Peyer's patch (tissue), 4 donors: ENCODE data around the gene NRBF2. TPM values are rescaled to one million over a fixed set of nuclear protein-coding genes. Genes with fewer than 3 reads are reported as not detected.
"Not testable (repeated sequence)": the region's sequence is repeated elsewhere in the genome, so short reads cannot be mapped to it uniquely, and the experiment has no call there.

Experiments used
- DNase-seq, 3 donors: peaks; one replicate each; pipeline ENCODE4 v3.0.0-alpha.2; 2017 to 2019
- H3K27ac ChIP-seq, 4 donors: fragments of 200-600 bp; sonication (generic); one replicate each; pipeline ENCODE4 v1.5.1; 2016 to 2019
- H3K27me3 ChIP-seq, 2 donors: fragments of 200-600 bp; sonication (generic); one replicate each; pipeline ENCODE4 v1.5.1; 2019
- H3K36me3 ChIP-seq, 3 donors: fragments of 200-600 bp; sonication (generic); one replicate each; pipeline ENCODE4 v1.5.1; 2016 to 2019
- H3K4me1 ChIP-seq, 4 donors: fragments of 200-600 bp; sonication (generic); one replicate each; pipeline ENCODE4 v1.5.1; 2016 to 2019
- H3K4me3 ChIP-seq, 4 donors: fragments of 200-600 bp; sonication (generic); 1 replicate in 3 of 4; 2 replicates in 1 of 4; pipeline ENCODE4 v1.5.1; 2016 to 2019; ENCODE audit warnings: mild to moderate bottlenecking in 1 of 4
- H3K9me3 ChIP-seq, 4 donors: fragments of 200-600 bp; sonication (generic); one replicate each; pipeline ENCODE4 v1.5.1; 2016 to 2019; ENCODE audit warnings: mild to moderate bottlenecking in 1 of 4
- CTCF ChIP-seq, 6 experiments: fragments of 450-650 bp in 4 of 6; fragments of 200-600 bp in 2 of 6; sonication (generic) in 1 of 6; IDR thresholded peaks; one replicate each; pipeline ENCODE4 v1.5.1; 2017 to 2019; ENCODE audit warnings: antibody characterized with exemption in 6 of 6, mild to moderate bottlenecking in 3 of 6, moderate library complexity in 1 of 6
- POLR2A ChIP-seq, 2 donors: fragments of 450-650 bp; IDR thresholded peaks; one replicate each; pipeline ENCODE4 v1.5.1; 2017; ENCODE audit warnings: antibody characterized with exemption in 2 of 2, mild to moderate bottlenecking in 2 of 2, moderate library complexity in 2 of 2
- total RNA-seq, 4 donors: library from RNA; depleted of rRNA; stranded (reverse); fragments of >200 nt; gene quantifications; one replicate each; pipeline ENCODE4 v1.1.0, GENCODE V29; 2016

NRBF2 gene
- total RNA-seq, 4 donors from 2014 or later, result 10.7 to 15.8 (median 14.9) TPM

GRCh38 chr10:63094405-63094804 is 38.7 kb upstream of the NRBF2 start:
- H3K4me1 ChIP-seq, result no peaks in the 10 kb centered on the region
- no peaks in the 10 kb centered on the region for H3K27me3 ChIP-seq
- TF ChIP-seq POLR2A (IDR thresholded peaks at IDR 0.05), result no peak
- no peak for DNase-seq
- no peak overlapping the region for H3K4me3 ChIP-seq
- H3K9me3 ChIP-seq, result no peaks in the 10 kb centered on the region
- no peaks in the 10 kb centered on the region for H3K36me3 ChIP-seq
- H3K27ac ChIP-seq, result no peak overlapping the region

- Histone ChIP-seq H3K4me1 (no peaks in the 10 kb centered on the region), H3K4me3 (no peak overlapping the region), H3K27ac (no peak overlapping the region), H3K36me3 (no peaks in the 10 kb centered on the region), H3K9me3 (no peaks in the 10 kb centered on the region), H3K27me3 (no peaks in the 10 kb centered on the region)
- TF ChIP-seq CTCF (IDR thresholded peaks at IDR 0.05), result no peak
- no peak for DNase-seq
Observed at GRCh38 chr10:63094881-63095280, 38.2 kb upstream of the NRBF2 start.

GRCh38 chr10:63099734-63100133 is 33.4 kb upstream of the NRBF2 start:
- no peak overlapping the region for H3K4me3 ChIP-seq
- H3K4me1 ChIP-seq, result no peaks in the 10 kb centered on the region
- H3K36me3 ChIP-seq, result no peaks in the 10 kb centered on the region
- no peak overlapping the region for H3K27ac ChIP-seq
- DNase-seq, result no peak
- no peaks in the 10 kb centered on the region for H3K9me3 ChIP-seq
- no peak for TF ChIP-seq CTCF (IDR thresholded peaks at IDR 0.05)
- no peak for TF ChIP-seq POLR2A (IDR thresholded peaks at IDR 0.05)
- no peaks in the 10 kb centered on the region for H3K27me3 ChIP-seq

- not testable (repeated sequence) for H3K4me1 ChIP-seq, H3K4me3 ChIP-seq, H3K27me3 ChIP-seq
Observed at GRCh38 chr10:63101091-63101490, 32.0 kb upstream of the NRBF2 start.

GRCh38 chr10:63102279-63102883 is 30.7 kb upstream of the NRBF2 start:
- H3K36me3 ChIP-seq, H3K27me3 ChIP-seq, H3K4me3 ChIP-seq, H3K27ac ChIP-seq, H3K4me1 ChIP-seq, DNase-seq, H3K9me3 ChIP-seq: not testable (repeated sequence)

More at GRCh38 chr10:63101091-63101490, 32.0 kb upstream of the NRBF2 start:
- H3K9me3 ChIP-seq, H3K36me3 ChIP-seq, DNase-seq, H3K27ac ChIP-seq: not testable (repeated sequence)

GRCh38 chr10:63103178-63103577 is 29.9 kb upstream of the NRBF2 start:
- H3K4me1 ChIP-seq, H3K36me3 ChIP-seq, H3K27me3 ChIP-seq, H3K9me3 ChIP-seq, H3K4me3 ChIP-seq, H3K27ac ChIP-seq, DNase-seq: not testable (repeated sequence)

- no peak for TF ChIP-seq CTCF (IDR thresholded peaks at IDR 0.05)
- TF ChIP-seq POLR2A (IDR thresholded peaks at IDR 0.05), result no peak
Observed at GRCh38 chr10:63103971-63104409, 29.1 kb upstream of the NRBF2 start.

More at GRCh38 chr10:63103971-63104409, 29.1 kb upstream of the NRBF2 start:
- H3K4me1 ChIP-seq, result no peaks in the 10 kb centered on the region
- H3K4me3 ChIP-seq, result no peak overlapping the region
- H3K27me3 ChIP-seq, result no peaks in the 10 kb centered on the region
- no peak for DNase-seq
- H3K27ac ChIP-seq, result no peak overlapping the region
- no peaks in the 10 kb centered on the region for H3K36me3 ChIP-seq
- H3K9me3 ChIP-seq, result no peaks in the 10 kb centered on the region
